DMS153 treated with DMSO at 0.1 percent for 48 hours (cell line): Measurements from ENCODE around the gene HIVEP3.

ENCODE experiments used
- DNase-seq: peaks from one replicate; lab custom pipeline; 2025; ENCODE audit not compliant: unreplicated experiment; lab: John Stamatoyannopoulos, UW

Gene HIVEP3

DNA sequence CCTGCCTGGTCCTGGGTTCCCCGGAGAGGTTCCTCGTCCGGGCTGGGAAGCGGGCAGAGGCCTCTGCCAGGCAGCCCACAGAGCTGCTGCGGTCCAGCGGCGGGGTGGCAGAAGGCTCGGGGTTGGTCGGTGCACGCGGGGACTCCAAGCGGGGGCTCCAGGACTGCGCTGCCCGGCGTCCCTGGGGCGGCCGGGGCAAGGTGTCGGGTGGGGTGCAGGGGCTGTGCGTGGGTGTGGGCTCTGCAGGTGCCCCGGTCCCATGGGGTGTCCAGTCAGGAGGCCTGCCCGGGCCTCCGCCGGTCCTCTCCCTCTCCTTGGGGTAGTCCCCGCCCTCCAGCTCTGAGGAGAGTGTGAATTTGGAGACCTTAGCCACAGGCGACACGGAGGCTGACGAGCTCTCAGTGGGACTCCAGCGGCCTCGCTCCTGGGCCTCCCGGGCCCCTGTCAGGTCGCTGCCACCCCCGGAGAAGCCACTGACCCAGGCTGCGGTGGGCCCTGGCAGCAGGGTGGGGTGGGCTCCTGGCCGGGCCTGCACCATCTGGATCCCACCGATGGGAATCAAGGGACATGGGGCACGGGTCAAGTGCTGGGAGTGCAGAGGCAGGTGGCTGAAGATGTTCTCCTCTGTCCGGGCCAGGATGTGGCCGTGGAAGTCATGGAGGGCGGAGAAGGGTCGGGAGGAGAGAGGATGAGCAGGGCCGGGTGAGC lies 408.0 kb downstream of the HIVEP3 start:
- DNase-seq = no peak

DNA sequence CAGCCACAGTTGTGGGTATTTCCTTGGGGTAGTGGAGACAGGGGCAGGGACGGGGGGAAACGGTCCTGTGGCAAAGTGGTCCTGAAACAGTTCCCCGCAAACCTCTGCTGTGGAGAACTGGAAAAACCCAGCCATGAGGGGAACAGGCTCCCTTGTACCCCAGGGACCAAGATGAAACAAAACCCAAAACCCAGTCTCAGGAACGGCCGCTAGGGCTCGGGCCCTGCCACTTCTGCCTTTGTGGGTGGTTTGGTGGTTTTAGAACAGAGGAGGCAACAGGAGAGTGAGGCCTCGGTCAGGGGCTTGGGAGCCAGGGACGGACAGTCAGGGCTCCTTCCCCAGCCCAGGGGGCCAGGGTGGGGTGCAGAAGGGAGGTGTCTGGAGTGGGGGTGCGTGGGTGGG lies 409.5 kb downstream of the HIVEP3 start:
- DNase-seq = no peak

DNA sequence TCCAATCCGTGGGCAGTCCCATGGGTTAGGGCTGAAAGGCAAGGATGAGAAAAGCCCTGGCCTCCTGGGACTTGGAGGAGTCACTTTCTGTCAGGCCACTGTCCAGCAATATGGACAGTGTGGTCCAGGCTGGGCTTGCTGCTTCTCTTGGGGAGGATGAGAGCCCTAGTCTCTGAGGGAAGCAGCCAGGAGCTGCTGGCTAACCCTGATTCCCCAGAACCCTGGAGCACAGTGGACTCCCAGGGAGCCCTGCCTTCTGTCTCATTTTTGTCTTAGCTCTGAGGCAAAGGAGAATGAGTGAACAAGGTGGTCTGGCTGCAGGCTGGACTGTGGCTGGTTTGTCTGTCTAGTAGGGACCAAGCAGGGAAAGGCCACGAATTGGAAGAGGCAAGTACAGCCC lies 410.4 kb downstream of the HIVEP3 start:
- DNase-seq = no peak

DNA sequence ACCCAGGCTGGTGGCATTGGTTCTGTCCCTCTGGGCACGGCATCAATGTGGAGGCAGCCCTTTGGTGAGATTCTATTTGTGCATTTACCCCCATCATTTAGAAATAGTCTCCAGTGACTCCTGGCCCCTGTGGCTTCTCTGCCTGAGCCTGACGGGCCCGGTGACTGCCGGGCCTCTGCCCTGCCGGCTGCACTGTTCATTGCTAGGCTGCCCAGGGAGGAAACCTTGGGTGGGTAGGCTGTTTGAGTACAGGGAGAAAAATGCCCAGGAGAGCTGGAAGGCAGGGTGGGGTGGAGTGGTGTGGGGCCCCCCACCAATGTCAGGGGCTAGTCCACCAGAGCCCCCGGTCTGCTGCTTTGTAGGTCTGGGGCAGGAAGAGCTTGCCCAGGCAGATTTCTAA lies 410.9 kb downstream of the HIVEP3 start:
- DNase-seq = no peak

DNA sequence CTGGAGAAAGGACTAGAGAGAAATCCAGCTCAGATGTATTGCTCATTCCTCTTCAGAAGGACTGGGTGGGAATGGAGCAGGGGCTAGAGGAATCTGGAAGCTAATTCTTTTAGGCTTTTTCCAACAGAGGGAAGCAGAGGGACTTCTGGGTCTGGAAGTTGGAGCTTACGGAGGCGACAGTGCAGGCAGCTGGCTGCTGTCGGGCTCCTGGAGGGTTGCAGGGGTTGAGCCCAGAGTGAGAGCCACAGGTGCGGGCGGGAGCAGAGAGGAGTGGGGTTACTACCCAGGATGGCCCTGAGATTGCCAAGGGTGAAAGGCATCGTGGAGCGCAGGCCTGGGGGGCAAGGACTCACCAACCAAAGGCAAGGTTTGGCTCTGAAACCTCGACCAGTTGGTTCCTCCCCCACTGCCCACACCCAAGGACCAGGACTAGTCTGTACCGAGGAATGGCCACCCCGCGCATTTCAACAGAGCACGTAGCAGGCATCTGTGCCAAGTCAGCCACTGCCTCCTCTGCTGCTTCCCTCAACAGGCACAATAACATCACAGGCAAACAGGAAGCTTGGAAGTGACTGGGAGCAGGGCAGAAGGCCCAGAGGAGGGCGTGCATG lies 411.5 kb downstream of the HIVEP3 start:
- no peak for DNase-seq

DNA sequence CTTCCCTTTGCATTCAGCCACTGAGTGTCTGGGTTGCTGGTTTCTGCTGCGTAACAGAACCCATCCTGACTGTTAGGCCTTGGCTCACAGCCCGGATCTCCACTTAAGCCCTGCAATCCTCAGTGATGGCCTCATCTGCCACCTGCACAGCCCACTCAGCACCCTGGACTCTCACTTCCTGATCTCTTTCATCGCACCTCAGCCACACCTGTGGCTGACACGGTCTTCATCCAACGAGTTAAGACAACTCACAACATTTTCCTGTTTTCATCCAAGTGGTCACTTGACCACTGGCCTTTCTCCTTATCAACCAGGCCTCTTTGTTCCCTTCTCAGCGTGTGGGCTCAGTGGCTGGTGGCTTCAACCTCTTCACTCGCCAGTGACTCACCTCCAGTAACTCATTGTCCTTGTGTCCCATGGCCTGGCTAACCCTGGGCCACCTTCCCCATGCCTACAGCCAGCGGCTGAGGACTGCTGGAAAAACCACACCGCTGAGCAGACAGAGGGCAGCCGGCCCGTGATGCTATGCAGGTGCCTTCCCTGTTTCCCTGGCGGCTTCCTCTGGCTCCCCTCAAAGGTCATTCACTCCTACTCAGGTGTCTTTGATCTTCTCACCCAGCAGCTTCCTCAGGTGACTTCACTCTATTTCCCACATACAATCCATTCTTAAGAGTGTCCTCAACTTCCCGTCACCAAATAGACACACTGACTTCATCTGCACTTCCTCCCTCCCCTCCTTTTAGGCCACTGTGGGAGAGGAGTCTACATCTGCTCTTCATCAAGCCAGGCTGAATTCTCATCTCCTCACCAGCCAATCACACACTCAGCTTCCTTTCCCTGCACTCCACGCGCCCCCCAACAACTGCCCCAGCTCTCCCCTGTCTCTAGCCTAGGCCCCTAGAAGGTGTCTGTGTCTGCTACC lies 414.3 kb downstream of the HIVEP3 start:
- peak; percentile 85 for DNase-seq

DNA sequence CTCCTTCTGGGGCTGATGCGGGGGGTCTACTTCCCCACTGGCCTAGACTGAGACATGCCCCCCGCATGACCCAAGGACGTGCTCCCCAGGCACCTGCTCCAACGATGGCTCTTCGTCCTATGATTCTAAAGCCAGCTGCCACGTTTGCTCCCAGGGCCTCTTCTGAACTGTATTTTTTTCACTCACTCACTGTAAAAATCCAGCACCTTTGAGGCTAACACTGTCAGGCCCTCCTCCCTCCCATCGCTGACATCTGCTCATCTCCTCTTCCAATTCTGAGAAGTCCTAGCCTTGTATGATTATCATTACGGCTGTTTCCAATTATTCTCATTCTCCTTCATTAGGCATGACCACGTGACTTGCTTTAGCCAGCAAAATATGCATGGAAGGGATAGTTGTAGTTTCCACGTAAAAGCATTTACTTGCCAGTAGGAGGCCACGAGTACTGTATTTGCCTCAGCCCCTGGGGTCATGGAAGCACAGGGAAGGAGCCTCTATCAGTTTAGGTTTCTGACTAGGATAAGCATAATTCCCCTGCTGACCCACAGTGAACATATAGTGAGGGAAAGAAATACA lies 415.1 kb downstream of the HIVEP3 start:
- no peak for DNase-seq

DNA sequence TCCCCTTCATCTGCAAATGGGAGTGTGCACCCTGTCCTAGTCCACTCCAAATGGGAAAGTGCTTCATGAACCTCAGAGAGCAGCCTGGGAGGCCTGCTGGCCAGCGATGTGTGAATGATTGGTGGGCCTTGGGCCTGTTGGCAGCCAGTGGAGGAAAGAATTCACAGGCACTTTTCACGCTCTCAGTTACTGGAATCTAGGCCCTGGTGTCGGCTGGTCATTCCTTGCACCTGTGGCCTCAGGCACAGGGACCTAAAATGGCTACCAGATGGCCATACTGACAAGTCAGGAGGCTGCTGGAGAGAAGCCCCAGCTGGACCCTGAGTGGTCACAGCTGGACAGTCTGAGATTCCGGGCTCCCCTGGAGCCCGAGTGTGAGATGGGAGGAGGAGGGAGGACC lies 415.8 kb downstream of the HIVEP3 start:
- no peak for DNase-seq

DNA sequence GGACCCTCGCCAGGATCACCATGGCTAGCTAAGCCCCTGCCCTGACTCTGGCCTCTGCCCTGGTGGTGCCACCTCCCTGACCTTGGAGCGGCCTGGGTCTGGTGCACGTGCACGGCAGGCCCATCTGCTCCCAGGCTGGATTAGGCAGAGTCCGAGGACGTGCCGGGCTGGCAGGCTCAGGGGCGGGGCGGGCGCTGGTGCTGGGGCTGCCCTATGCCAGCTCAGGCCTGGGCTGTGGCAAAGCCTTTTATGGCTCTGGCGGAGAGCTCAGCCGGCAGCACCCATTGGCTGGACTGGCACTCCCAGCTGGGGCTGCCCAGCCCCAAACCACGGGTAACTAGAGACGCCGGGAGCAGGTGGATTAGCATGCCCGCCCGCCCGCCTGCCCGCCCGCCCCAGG lies 417.1 kb downstream of the HIVEP3 start:
- DNase-seq = no peak

DNA sequence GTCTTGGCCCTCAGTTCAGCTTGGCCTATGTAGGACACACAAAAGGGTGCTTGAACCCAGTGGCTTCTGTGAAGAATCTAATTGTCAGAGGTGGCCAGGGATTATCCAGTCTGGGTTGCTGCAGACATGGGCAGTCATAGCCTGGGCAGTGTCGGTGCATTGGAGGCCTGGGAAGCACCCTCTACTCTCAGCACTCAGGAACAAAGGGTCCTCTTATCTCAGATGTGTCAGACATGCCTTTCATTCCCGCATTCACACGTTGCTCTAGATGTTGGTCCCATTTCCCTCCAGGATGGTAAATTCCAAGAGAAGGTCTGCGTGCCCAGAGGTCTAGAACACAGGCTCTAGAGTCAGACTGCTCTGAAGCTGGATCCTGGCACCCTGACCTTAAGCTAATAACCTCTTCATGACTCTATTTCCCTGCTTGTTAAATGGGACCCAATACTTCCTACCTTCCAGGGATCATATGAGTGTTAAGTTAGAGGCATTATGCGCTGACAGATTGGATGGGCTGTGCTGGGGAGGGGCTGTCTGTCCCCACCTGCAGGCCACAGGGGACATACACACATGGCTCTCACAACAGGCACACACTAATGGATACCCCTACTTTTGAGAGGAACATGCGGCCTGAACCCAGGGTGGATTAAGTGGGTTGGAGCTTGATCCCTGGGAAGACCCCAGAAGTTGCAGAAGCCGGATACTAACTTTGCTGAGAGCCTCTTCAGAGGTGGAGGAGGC lies 417.8 kb downstream of the HIVEP3 start:
- no peak for DNase-seq

DNA sequence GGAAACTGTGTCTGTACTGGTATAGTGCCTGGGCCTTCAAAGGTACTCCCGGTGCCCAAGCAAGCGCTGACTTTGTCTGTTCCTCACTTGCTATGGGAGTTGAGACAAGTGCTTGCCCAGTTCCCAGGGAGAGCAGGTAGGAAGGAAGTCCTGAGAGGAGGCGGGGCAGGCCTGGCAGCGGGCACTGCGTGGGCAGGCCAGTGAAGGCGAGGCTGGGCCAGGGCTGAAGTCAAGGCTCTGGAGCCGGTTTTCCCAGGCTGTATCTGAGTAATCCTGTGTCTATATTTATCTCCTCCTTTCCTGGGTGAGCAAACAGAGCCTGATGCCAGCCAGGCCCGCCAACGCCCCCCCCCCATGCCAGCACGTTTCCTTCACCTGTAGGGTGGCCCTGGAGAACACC lies 418.3 kb downstream of the HIVEP3 start:
- no peak for DNase-seq

DNA sequence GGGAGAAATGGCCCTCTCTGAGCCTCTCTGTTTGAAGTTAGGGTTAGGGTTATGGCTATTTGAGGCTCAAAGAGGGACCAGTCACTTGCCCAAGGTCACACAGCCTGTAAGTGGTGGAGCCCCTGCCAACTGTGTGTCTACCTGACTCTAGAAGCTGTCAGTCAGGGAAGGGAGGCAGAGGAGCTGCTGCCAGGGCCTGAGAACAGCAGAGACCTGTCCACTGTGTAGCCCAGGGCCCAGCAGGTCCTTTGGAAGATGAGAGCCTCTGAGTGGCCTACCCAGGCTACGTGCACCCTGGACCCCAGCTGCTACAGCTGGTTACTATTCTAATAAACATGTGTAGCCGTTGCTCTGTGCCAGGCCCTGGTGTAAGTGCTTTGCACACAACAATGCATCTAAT lies 419.1 kb downstream of the HIVEP3 start:
- DNase-seq = no peak

DNA sequence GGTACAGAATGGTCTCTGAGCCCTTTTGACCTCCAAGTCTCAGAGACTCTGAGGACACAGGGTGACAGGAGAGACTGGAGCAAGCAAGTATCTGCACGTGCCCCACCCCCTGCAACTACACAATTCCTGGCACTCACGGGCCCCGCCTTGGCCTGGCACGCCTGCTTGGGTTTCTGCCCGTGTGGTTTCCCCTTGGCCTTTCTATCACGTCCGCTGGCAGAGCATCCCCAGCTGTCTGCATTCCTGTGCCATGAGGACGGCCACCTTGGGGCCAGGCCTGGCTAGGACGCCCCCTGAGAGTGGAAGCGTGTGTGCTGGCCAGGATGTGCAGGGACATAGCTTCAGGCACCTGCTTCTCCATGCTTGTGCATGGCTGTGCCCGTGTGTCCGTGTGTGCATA lies 419.9 kb downstream of the HIVEP3 start:
- no peak for DNase-seq

DNA sequence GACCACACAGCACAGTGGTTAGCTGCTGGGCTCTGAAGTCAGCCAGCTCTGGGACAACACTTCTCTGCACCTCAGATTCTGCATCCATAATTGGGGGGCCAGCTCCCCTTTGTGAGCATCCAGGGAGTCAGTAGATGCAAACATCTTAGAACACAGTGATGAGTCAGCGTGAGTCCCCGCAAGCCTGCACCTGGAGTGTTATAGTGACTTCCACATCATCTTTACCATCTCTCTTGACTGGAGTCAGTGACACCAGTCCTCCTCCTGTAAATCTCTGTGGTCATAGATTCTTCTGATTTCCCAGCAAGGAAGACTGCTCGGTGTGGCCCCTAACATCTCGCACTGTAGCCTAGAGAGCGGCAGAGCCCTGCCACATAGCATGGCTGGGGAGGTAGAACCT lies 420.3 kb downstream of the HIVEP3 start:
- no peak for DNase-seq

DNA sequence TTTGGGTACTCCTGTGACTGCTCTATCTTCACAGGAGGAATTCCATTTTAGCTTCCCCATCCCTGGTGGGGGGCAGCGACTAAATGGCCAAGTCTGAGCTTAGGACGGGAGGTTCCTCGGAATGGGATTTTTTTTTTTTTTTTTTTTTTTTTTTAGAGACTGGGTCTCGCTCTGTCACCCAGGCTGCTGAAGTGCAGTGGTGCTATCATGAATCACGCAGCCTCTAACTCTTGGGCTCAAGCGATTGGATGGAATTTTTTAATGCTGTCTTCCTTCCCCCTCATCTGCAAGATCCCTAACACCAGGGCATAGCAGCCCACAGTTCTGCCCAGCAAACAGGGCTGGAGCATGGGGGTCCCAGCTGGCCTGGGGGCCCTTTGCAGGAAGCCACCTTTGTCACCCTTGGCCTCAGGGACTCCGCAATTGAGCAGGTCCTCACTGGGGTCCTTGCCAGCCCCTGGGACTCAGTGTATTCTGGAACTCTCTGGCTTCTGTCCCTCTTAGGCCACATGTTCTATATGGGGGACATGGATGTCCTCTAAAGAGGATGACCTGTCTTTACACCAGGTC lies 421.2 kb downstream of the HIVEP3 start:
- no peak for DNase-seq

DNA sequence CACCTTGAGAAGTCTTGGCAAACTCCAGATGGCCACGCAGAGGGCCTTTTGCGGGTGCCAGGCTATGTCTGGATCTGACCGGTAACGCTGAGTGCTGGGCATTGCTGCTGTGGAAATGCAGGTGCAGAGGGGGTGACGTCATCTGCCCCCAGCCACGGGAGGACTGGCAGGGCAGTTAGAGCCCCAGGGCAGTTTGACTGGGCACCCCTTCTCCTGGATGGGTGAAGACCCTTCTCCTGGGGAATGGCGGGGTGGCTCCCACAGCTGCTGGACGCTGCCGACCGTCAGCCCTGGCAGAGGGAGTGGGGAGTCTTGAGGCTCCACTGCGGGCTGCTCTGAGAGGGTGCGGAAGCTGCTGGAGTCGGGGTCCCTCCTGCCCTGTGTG lies 421.7 kb downstream of the HIVEP3 start:
- no peak for DNase-seq

DNA sequence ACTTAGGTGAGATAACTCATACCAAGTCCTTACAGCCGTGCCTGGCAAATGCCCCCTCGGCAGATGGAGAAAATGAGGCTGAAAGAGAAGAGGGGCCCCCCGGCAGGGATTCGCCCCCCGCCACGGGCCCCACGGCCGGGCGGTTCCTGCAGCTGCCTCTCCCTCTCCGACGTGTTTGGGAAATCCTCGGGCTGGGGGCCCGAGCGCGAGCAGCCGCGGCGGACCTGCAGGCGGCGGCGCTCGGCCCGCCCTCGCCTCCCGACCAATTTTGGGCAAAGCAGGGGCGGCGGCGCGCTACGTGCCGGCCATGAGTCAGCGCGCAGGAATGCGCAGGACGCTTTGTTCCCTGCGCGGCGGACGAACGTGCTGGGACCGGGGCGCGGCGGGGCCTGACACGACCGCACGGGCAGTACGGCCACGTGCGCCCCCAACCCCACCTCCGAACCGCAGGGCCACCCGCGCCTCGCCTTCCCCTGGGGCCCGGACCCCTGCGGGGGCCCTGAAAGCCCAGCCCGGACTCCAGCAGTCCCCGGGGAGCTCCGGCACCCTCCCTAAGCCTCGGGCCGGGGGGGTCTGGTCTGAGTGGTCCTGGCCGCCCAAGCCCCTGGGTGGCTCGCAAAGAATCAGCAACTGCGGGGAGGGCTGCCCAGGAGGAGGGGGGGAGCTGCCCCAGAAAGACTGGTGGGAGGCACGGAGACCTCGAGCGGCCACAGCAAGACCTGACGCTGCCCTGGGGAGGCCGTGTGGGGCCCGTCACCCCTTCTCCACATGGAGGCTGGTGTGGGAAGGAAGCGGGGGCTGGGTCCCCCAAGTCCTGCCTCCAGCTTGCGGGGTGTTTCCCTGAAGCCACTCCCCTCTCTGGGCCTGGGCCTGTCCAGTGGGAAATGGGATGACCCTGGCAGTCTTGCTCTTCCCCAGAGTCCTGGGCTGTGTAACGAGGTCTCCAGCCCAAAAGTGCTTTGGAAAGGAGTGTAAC lies 422.4 kb downstream of the HIVEP3 start:
- peak; percentile 67 for DNase-seq

DNA sequence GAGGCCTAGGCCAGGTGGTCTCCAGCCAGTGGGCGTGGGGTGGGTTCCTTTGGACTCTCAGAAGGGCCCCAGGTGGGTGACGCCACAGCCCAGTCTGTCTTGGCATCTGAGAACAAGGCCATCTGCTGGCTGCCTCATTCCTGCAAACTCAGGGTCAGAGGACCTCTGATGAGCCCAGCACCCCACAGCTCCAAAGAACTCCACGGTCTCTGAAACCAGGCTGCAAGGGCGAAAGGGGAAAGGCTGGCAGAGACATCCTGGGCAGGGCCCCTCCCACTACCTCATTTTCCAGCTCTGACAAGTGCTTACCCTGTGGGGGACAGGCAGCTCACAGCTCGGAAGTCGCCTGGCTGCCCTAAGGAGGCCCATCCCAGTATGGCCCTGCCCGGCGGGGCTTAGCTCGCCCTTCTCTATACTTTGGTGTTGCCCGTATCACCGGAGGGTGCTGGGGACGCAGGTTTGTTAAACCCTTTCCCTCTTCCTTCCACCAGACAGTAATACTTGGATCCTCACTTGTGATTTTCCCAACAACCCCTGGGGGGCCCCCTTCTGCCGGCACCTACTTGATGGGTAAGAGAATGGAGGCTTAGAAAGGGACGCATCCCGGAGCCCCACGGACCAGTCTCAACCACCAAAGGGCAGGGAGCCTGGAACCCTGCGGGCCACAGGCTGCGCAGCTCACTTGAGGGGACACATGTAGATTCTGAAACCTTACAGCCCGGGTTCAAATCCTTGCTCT lies 423.3 kb downstream of the HIVEP3 start:
- DNase-seq = no peak
